HL-60 (cell line): ENCODE results near the gene SLC2A4RG.

Experiments used
- DNase-seq, 2 experiments: peaks; one replicate each; pipeline ENCODE4 v3.0.0-alpha.2; 2010 to 2020; ENCODE audit warnings: low read depth in 1 of 2, low spot score in 1 of 2
- H3K27ac ChIP-seq: fragments of 250-450 bp; sonication (Bioruptor Pico); replicated peaks from 2 replicates; pipeline ENCODE4 v1.5.1; 2020; ENCODE audit warnings: mild to moderate bottlenecking, moderate library complexity
- H3K27me3 ChIP-seq: fragments of 250-450 bp; sonication (Bioruptor Pico); 2 replicates; pipeline ENCODE4 v1.5.1; 2021; ENCODE audit warnings: mild to moderate bottlenecking, moderate library complexity; ENCODE audit not compliant: insufficient read depth, poor library complexity, severe bottlenecking
- H3K4me3 ChIP-seq: replicated peaks from 2 replicates; pipeline ENCODE4 v1.5.1; 2011; ENCODE audit warnings: mild to moderate bottlenecking, control low read depth, low read length; ENCODE audit not compliant: insufficient read depth
- GABPA ChIP-seq: IDR thresholded peaks from 2 replicates; pipeline ENCODE4 v1.6.1; 2012; ENCODE audit warnings: low read depth
- POLR2AphosphoS5 ChIP-seq: IDR thresholded peaks from 2 replicates; pipeline ENCODE4 v1.6.1; 2012; ENCODE audit warnings: low read depth
- REST ChIP-seq: IDR thresholded peaks from 2 replicates; pipeline ENCODE4 v1.6.1; 2012; ENCODE audit warnings: low read depth; ENCODE audit not compliant: insufficient replicate concordance
- SPI1 ChIP-seq: IDR thresholded peaks from 2 replicates; pipeline ENCODE4 v1.6.1; 2012; ENCODE audit warnings: low read depth, mild to moderate bottlenecking, borderline replicate concordance
- TF ChIP-seq, protein P1 (sequence below): IDR thresholded peaks from one replicate; pipeline ENCODE4 v1.5.1; 2011; ENCODE audit warnings: low read length, control low read depth, inconsistent platforms; ENCODE audit not compliant: insufficient read depth

SLC2A4RG gene

GRCh38 chr20:63703976-63704748 lies 35.4 kb upstream of the SLC2A4RG start:
- no peaks in the 10 kb centered on the region for H3K27me3 ChIP-seq
- no peak overlapping the region for H3K27ac ChIP-seq
- no peak for DNase-seq
- TF ChIP-seq SPI1 (no peak), REST (no peak), POLR2AphosphoS5 (no peak; the same call in 1 of the 2 replicates), GABPA (no peak)
- TF ChIP-seq, protein P1, sequence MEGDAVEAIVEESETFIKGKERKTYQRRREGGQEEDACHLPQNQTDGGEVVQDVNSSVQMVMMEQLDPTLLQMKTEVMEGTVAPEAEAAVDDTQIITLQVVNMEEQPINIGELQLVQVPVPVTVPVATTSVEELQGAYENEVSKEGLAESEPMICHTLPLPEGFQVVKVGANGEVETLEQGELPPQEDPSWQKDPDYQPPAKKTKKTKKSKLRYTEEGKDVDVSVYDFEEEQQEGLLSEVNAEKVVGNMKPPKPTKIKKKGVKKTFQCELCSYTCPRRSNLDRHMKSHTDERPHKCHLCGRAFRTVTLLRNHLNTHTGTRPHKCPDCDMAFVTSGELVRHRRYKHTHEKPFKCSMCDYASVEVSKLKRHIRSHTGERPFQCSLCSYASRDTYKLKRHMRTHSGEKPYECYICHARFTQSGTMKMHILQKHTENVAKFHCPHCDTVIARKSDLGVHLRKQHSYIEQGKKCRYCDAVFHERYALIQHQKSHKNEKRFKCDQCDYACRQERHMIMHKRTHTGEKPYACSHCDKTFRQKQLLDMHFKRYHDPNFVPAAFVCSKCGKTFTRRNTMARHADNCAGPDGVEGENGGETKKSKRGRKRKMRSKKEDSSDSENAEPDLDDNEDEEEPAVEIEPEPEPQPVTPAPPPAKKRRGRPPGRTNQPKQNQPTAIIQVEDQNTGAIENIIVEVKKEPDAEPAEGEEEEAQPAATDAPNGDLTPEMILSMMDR: no peak
- H3K4me3 ChIP-seq: no peak overlapping the region

GRCh38 chr20:63704749-63705117 lies 34.8 kb upstream of the SLC2A4RG start:
- H3K4me3 ChIP-seq: no peak overlapping the region
- TF ChIP-seq REST (no peak), SPI1 (no peak), GABPA (no peak), POLR2AphosphoS5 (no peak)
- TF ChIP-seq, protein P1: no peak
- no peak for DNase-seq
- no peak overlapping the region for H3K27ac ChIP-seq
- H3K27me3 ChIP-seq: no peaks in the 10 kb centered on the region

GRCh38 chr20:63705232-63706026 lies 34.1 kb upstream of the SLC2A4RG start:
- Histone ChIP-seq H3K4me3 (no peak overlapping the region), H3K27me3 (no peaks in the 10 kb centered on the region), H3K27ac (no peak overlapping the region)
- TF ChIP-seq, protein P1: no peak
- TF ChIP-seq REST (no peak), POLR2AphosphoS5 (no peak)
- DNase-seq: no peak
